GM12874 (cell line): ENCODE results near the gene ALB.

Experiments used
- TF ChIP-seq, protein P1 (sequence below): IDR thresholded peaks from 2 replicates; pipeline ENCODE4 v1.5.1; 2011; ENCODE audit warnings: low read depth, mild to moderate bottlenecking, control low read depth, low read length, moderate library complexity; ENCODE audit not compliant: insufficient read depth

The ALB gene

DNA sequence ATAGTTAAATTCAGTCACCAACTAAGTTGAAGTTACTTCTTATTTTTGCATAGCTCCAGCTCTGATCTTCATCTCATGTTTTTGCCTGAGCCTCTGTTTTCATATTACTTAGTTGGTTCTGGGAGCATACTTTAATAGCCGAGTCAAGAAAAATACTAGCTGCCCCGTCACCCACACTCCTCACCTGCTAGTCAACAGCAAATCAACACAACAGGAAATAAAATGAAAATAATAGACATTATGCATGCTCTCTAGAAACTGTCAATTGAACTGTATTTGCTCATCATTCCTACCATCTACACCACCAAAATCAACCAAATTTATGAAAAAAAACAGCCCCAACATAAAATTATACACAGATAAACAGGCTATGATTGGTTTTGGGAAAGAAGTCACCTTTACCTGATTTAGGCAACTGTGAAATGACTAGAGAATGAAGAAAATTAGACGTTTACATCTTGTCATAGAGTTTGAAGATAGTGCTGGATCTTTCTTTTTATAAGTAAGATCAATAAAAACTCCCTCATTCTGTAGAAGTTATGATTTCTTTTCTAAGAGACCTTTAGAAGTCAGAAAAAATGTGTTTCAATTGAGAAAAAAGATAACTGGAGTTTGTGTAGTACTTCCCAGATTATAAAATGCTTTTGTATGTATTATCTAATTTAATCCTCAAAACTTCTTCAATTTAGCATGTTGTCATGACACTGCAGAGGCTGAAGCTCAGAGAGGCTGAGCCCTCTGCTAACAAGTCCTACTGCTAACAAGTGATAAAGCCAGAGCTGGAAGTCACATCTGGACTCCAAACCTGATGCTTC is 7.0 kb downstream of the ALB start:
- TF ChIP-seq, protein P1, sequence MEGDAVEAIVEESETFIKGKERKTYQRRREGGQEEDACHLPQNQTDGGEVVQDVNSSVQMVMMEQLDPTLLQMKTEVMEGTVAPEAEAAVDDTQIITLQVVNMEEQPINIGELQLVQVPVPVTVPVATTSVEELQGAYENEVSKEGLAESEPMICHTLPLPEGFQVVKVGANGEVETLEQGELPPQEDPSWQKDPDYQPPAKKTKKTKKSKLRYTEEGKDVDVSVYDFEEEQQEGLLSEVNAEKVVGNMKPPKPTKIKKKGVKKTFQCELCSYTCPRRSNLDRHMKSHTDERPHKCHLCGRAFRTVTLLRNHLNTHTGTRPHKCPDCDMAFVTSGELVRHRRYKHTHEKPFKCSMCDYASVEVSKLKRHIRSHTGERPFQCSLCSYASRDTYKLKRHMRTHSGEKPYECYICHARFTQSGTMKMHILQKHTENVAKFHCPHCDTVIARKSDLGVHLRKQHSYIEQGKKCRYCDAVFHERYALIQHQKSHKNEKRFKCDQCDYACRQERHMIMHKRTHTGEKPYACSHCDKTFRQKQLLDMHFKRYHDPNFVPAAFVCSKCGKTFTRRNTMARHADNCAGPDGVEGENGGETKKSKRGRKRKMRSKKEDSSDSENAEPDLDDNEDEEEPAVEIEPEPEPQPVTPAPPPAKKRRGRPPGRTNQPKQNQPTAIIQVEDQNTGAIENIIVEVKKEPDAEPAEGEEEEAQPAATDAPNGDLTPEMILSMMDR, result no peak

DNA sequence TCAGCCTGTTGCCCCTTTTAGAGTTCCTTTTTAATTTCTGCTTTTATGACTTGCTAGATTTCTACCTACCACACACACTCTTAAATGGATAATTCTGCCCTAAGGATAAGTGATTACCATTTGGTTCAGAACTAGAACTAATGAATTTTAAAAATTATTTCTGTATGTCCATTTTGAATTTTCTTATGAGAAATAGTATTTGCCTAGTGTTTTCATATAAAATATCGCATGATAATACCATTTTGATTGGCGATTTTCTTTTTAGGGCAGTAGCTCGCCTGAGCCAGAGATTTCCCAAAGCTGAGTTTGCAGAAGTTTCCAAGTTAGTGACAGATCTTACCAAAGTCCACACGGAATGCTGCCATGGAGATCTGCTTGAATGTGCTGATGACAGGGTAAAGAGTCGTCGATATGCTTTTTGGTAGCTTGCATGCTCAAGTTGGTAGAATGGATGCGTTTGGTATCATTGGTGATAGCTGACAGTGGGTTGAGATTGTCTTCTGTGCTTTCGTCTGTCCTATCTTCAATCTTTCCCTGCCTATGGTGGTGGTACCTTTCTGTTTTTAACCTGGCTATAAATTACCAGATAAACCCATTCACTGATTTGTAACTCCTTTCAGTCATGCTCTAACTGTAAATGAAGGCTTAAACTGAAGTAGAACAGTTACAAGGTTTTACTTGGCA is 7.8 kb downstream of the ALB start:
- TF ChIP-seq, protein P1, result no peak

DNA sequence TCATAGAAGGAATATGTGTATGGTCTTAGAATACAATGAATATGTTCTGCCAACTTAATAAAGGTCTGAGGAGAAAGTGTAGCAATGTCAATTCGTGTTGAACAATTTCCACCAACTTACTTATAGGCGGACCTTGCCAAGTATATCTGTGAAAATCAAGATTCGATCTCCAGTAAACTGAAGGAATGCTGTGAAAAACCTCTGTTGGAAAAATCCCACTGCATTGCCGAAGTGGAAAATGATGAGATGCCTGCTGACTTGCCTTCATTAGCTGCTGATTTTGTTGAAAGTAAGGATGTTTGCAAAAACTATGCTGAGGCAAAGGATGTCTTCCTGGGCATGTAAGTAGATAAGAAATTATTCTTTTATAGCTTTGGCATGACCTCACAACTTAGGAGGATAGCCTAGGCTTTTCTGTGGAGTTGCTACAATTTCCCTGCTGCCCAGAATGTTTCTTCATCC is 9.2 kb downstream of the ALB start:
- TF ChIP-seq, protein P1, result no peak

DNA sequence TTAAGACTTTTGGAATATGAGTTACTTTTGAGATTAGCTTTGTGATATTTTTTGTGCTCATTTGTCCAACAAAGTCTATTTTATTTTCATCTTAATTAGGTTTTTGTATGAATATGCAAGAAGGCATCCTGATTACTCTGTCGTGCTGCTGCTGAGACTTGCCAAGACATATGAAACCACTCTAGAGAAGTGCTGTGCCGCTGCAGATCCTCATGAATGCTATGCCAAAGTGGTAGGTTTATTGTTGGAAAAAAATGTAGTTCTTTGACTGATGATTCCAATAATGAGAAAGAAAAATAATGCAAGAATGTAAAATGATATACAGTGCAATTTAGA is 10.8 kb downstream of the ALB start:
- TF ChIP-seq, protein P1, result no peak

DNA sequence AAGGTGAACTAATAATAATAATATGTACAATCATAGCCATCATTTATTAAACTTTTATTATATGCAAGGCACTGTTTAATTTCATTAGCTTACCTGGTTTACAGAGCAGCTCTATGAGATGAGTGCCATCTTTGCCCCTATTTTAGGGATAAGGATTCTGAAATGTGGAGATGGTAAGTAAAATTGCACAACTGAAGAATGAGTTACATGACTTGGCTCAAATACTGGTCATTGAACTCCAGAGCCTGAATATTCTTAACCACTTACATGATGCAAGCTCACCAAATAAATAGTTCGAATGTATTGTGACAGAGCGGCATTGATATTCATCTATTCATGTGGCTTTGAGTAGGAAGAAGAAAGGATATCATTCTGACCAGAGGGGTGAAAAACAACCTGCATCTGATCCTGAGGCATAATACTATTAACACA is 11.7 kb downstream of the ALB start:
- TF ChIP-seq, protein P1, result no peak

DNA sequence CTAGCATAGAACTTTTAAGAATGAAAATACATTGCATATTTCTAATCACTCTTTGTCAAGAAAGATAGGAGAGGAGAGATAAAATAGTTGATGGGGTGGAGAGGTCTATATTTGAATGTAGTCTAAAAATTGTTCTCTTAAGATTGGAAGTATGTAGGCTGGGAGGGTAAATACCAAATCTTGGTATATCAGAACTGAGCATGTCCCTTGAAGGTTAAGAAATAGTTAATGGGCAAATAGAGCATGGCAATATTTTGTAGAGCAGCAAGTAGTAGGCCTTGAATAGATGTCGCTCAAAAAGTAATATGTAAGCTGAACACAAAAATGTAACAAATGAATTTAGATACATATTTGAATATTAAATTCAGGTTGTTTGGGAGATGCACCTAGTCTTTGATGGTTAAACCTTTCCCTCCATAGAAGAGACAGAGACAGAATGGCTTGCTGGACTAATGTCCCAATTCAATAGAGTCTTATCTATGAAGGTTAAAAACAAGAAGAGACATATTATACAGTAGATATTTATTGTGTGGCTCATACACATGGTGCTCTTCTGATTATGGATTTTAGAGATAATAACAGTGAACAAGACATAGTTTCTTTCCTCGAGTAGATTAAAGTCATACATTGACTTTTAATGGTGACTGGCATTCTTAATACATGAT is 12.5 kb downstream of the ALB start:
- TF ChIP-seq, protein P1, result no peak

DNA sequence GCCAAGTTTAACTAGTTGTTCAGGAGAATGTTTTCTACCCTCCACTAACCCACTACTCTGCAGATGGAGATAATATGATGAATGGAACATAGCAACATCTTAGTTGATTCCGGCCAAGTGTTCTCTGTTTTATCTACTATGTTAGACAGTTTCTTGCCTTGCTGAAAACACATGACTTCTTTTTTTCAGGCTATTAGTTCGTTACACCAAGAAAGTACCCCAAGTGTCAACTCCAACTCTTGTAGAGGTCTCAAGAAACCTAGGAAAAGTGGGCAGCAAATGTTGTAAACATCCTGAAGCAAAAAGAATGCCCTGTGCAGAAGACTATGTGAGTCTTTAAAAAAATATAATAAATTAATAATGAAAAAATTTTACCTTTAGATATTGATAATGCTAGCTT is 13.3 kb downstream of the ALB start:
- TF ChIP-seq, protein P1, result no peak
